ENCODE measurements around the gene SMYD3. TPM values are rescaled to one million over a fixed set of nuclear protein-coding genes. Genes with fewer than 3 reads are reported as not detected.

SMYD3 gene
- total and polyA plus RNA-seq, 8 donors = 20.4 to 35.1 (median 24.3) TPM

DNA sequence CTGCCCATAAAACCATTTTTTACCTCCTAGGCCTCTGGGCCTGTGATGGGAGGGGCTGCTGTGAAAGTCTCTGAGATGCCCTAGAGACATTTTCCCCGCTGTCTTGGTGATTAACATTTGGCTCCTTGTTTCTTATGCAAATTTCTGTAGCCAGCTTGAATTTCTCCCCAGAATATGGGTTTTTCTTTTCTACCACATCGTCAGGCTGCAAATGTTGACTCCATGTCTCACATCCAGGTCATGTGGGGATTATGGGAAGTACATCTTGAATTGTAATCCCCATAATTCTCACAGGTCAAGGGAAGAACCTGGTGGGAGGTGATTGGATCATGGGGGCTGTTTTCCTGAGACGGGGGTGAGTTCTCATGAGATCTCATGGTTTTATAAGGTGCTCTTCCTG, 603.2 kb downstream of the SMYD3 start:
- H3K27me3 ChIP-seq = no peaks in the 10 kb centered on the region
- TF ChIP-seq, protein P1, sequence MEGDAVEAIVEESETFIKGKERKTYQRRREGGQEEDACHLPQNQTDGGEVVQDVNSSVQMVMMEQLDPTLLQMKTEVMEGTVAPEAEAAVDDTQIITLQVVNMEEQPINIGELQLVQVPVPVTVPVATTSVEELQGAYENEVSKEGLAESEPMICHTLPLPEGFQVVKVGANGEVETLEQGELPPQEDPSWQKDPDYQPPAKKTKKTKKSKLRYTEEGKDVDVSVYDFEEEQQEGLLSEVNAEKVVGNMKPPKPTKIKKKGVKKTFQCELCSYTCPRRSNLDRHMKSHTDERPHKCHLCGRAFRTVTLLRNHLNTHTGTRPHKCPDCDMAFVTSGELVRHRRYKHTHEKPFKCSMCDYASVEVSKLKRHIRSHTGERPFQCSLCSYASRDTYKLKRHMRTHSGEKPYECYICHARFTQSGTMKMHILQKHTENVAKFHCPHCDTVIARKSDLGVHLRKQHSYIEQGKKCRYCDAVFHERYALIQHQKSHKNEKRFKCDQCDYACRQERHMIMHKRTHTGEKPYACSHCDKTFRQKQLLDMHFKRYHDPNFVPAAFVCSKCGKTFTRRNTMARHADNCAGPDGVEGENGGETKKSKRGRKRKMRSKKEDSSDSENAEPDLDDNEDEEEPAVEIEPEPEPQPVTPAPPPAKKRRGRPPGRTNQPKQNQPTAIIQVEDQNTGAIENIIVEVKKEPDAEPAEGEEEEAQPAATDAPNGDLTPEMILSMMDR (IDR thresholded peaks at IDR 0.05) = no peak
- H3K9me3 ChIP-seq = no peaks in the 10 kb centered on the region
- H3K27ac ChIP-seq = no peak overlapping the region
- ATAC-seq (no peak), DNase-seq (no peak)
- intact Hi-C loops (cut with DNase I) = no loop called here
- no peak overlapping the region for H3K4me3 ChIP-seq
- H3K4me1 ChIP-seq = no peaks in the 10 kb centered on the region
- H3K36me3 ChIP-seq = no peaks in the 10 kb centered on the region

DNA sequence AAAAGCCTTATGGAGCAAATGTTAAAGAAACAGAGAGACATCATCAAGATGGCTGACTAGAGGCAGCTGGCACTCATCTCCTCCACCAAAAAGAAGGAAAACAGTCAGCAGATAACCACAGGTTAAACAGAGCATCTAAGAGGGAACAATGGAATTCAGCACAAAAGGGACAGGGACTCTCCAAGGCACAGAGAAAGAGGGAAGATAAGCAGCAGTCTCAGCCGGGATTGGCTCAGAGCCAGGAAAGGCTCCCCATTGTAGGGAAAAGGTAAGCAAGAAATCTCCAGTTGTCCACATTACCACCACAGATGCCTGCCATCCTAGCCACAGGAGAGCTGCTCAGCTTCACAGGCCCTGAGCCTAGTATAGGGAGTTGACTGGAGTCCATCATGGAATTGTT, 605.5 kb downstream of the SMYD3 start:
- DNase-seq = no peak
- Histone ChIP-seq H3K4me3 (no peak overlapping the region), H3K36me3 (no peaks in the 10 kb centered on the region), H3K9me3 (no peaks in the 10 kb centered on the region), H3K4me1 (no peaks in the 10 kb centered on the region), H3K27me3 (no peaks in the 10 kb centered on the region), H3K27ac (no peak overlapping the region)
- TF ChIP-seq, protein P1 (IDR thresholded peaks at IDR 0.05) = no peak
- intact Hi-C loops (cut with DNase I) = no loop called here
- ATAC-seq = no peak

DNA sequence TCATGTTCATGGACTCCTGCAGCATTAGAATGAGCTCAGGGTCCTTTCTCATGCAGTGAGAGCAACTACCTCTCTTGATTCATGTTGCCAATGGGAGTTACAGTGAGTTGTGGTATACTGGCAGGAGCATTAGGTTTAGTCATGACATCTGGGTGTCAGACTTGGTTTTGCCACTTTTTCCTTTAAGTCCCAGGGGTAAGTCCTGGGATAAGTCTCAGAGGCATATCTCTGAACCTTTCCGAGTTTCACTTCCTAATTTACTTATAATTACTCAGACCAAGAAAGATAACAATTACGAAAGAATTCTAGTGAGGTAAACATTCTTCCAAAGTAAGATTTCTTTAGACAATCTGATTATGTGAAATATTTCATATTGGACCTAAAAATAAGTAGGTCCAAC, 606.0 kb downstream of the SMYD3 start:
- intact Hi-C loops (cut with DNase I) = no loop called here
- Histone ChIP-seq H3K4me1 (no peaks in the 10 kb centered on the region), H3K4me3 (no peak overlapping the region), H3K9me3 (no peaks in the 10 kb centered on the region), H3K36me3 (no peaks in the 10 kb centered on the region), H3K27me3 (no peaks in the 10 kb centered on the region), H3K27ac (no peak overlapping the region)
- TF ChIP-seq, protein P1 (IDR thresholded peaks at IDR 0.05) = no peak
- no peak for ATAC-seq
- DNase-seq = no peak

DNA sequence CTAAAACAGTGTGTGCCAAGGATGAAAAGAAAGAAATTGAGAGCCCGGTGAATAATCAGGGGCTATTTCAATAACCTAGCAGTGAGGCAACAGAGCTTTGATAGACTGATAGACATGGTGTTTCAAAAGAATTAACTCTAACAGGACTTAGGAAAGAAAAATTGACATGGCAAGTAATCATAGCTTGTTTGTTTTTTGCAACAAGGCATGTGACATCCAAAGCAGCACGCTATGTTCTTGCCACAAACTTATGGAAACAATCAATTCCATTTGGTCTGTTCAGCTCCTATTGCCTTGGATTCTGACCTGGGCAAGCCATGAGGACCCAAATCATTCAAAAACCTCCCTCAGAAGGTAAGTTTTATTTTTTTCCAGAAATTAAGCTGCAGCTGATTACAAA, 608.5 kb downstream of the SMYD3 start:
- ATAC-seq (no peak), DNase-seq (no peak)
- intact Hi-C loops (cut with DNase I) = no loop called here
- Histone ChIP-seq H3K27me3 (no peaks in the 10 kb centered on the region), H3K9me3 (no peaks in the 10 kb centered on the region), H3K4me1 (no peaks in the 10 kb centered on the region), H3K36me3 (no peaks in the 10 kb centered on the region), H3K27ac (no peak overlapping the region), H3K4me3 (no peak overlapping the region)
- TF ChIP-seq, protein P1 (IDR thresholded peaks at IDR 0.05) = no peak

DNA sequence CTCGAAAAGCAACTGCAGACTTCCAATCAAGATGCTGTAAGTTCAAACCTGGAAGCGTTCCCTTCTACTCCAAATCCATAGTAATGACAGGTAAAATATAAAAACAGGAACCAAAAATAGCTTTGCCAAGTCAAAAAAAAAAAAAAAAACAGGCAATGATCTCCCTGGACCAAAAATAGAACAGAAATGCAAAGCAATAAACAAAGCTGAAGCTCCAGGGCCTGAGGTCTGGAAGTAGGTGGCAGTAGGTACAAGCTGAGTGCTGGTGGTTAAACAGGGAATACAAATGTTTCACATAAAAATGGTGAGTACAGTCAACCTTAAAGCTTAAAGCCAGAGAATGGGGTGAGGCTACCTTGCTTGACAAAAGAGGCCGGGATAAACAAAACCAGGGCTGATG, 610.8 kb downstream of the SMYD3 start:
- H3K4me1 ChIP-seq = no peaks in the 10 kb centered on the region
- ATAC-seq (no peak), DNase-seq (no peak)
- H3K27ac ChIP-seq = no peak overlapping the region
- H3K4me3 ChIP-seq = no peak overlapping the region
- TF ChIP-seq, protein P1 (IDR thresholded peaks at IDR 0.05) = no peak
- H3K36me3 ChIP-seq = no peaks in the 10 kb centered on the region
- intact Hi-C loops (cut with DNase I) = no loop called here
- H3K9me3 ChIP-seq = peaks cover 0 to 10% of the 10 kb centered on the region in 2 donors
- H3K27me3 ChIP-seq = no peaks in the 10 kb centered on the region
